IMR-90 (cell line): ENCODE data around the gene TP53I11. TPM values are rescaled to one million over a fixed set of nuclear protein-coding genes. Genes with fewer than 3 reads are reported as not detected.

Source experiments
- ATAC-seq: fragments of 200-7000 bp; cut with Tn5 transposase; 2 replicates; pipeline ENCODE4 v1.9.1; 2020; ENCODE audit warnings: low read depth, mild to moderate bottlenecking, moderate library complexity
- BruUV-seq: library from RNA; stranded (reverse); fragments of 400-500 nt; replicated peaks from 2 replicates; lab custom pipeline; 2021; lab: Mats Ljungman, UMichigan
- CTCF ChIA-PET: fragments of 300-600 bp; formaldehyde crosslinking; extraction: SDS; loops from one replicate; lab custom pipeline; 2021; ENCODE audit warnings: antibody characterized with exemption; lab: Yijun Ruan, JAX
- POLR2A ChIA-PET: fragments of 300-600 bp; sonication (Branson Sonifier 250); formaldehyde crosslinking; loops from one replicate; lab custom pipeline; 2022; ENCODE audit warnings: antibody characterized with exemption; ENCODE audit not compliant: unreplicated experiment; lab: Charles Lee
- DNase-seq: peaks from one replicate; pipeline ENCODE4 v3.0.0; 2013
- H2AFZ ChIP-seq: replicated peaks from 2 replicates; pipeline ENCODE3; 2013; ENCODE audit warnings: low read length, mild to moderate bottlenecking; ENCODE audit not compliant: poor library complexity
- H2AK5ac ChIP-seq: 2 replicates; pipeline ENCODE4 v1.6.1; 2013; ENCODE audit warnings: low read depth, low read length, inconsistent platforms
- H2AK9ac ChIP-seq: replicated peaks from 2 replicates; pipeline ENCODE3; 2013; ENCODE audit warnings: mild to moderate bottlenecking, low read depth, low read length, moderate library complexity; ENCODE audit not compliant: poor library complexity
- H2BK120ac ChIP-seq: 2 replicates; pipeline ENCODE4 v1.6.1; 2013; ENCODE audit warnings: low read depth, low read length, inconsistent platforms
- H2BK15ac ChIP-seq: 3 replicates; pipeline ENCODE4 v1.6.1; 2013; ENCODE audit warnings: low read depth, low read length, inconsistent platforms
- H2BK20ac ChIP-seq: 2 replicates; pipeline ENCODE4 v1.6.1; 2013; ENCODE audit warnings: low read depth, mild to moderate bottlenecking, inconsistent platforms, low read length, moderate library complexity
- H2BK5ac ChIP-seq: 2 replicates; pipeline ENCODE4 v1.6.1; 2013; ENCODE audit warnings: mild to moderate bottlenecking, low read depth, low read length, inconsistent platforms; ENCODE audit not compliant: poor library complexity, severe bottlenecking
- H3K14ac ChIP-seq: replicated peaks from 2 replicates; pipeline ENCODE4 v1.6.1; 2013; ENCODE audit warnings: low read depth, low read length, inconsistent platforms
- H3K18ac ChIP-seq: 2 replicates; pipeline ENCODE4 v1.6.1; 2013; ENCODE audit warnings: low read depth, low read length, control low read depth
- H3K23ac ChIP-seq: 2 replicates; pipeline ENCODE4 v1.6.1; 2013; ENCODE audit warnings: low read depth, low read length, inconsistent platforms
- H3K27ac ChIP-seq: 2 replicates; pipeline ENCODE4 v1.5.1; 2013; ENCODE audit warnings: mild to moderate bottlenecking, control low read depth, low read length; ENCODE audit not compliant: insufficient read depth
- H3K27me3 ChIP-seq: 2 replicates; pipeline ENCODE4 v1.6.1; 2013; ENCODE audit warnings: low read length; ENCODE audit not compliant: control insufficient read depth, insufficient read depth
- H3K36me3 ChIP-seq: 2 replicates; pipeline ENCODE4 v1.6.1; 2013; ENCODE audit warnings: low read length, mixed read lengths; ENCODE audit not compliant: control insufficient read depth, insufficient read depth
- H3K4ac ChIP-seq: 2 replicates; pipeline ENCODE4 v1.6.1; 2013; ENCODE audit warnings: low read depth, low read length, inconsistent platforms
- H3K4me1 ChIP-seq: 2 replicates; pipeline ENCODE4 v1.6.1; 2013; ENCODE audit warnings: low read length, mixed read lengths; ENCODE audit not compliant: control insufficient read depth, insufficient read depth
- H3K4me2 ChIP-seq: 2 replicates; pipeline ENCODE4 v1.6.1; 2013; ENCODE audit warnings: low read depth, mild to moderate bottlenecking, control low read depth, low read length, moderate library complexity
- H3K4me3 ChIP-seq: 2 replicates; pipeline ENCODE4 v1.5.1; 2013; ENCODE audit warnings: low read depth, mild to moderate bottlenecking, control low read depth, low read length, moderate library complexity; ENCODE audit not compliant: insufficient read depth
- H3K56ac ChIP-seq: 2 replicates; pipeline ENCODE4 v1.6.1; 2013; ENCODE audit warnings: low read length, inconsistent platforms; ENCODE audit not compliant: insufficient read depth; ENCODE audit errors: extremely low read depth
- H3K79me1 ChIP-seq, 2 experiments: 2 replicates each; pipeline ENCODE4 v1.6.1; 2013; ENCODE audit warnings: low read length in 2 of 2, inconsistent platforms in 1 of 2, low read depth in 1 of 2
- H3K9ac ChIP-seq: 2 replicates; pipeline ENCODE4 v1.6.1; 2013; ENCODE audit warnings: low read depth, low read length, control low read depth
- H3K9me1 ChIP-seq: 2 replicates; pipeline ENCODE4 v1.6.1; 2013; ENCODE audit warnings: low read length, inconsistent platforms; ENCODE audit not compliant: insufficient read depth
- H3K9me3 ChIP-seq: 2 replicates; pipeline ENCODE4 v1.6.1; 2013; ENCODE audit warnings: low read length; ENCODE audit not compliant: control insufficient read depth, insufficient read depth
- H4K20me1 ChIP-seq: 2 replicates; pipeline ENCODE4 v1.6.1; 2013; ENCODE audit warnings: low read length, inconsistent platforms; ENCODE audit not compliant: insufficient read depth
- H4K5ac ChIP-seq: 2 replicates; pipeline ENCODE4 v1.6.1; 2013; ENCODE audit warnings: mild to moderate bottlenecking, low read depth, low read length, control low read depth
- H4K8ac ChIP-seq, 2 experiments: 2 replicates each; pipeline ENCODE4 v1.6.1; 2013; ENCODE audit warnings: low read depth in 2 of 2, low read length in 2 of 2, control low read depth in 1 of 2, inconsistent platforms in 1 of 2
- H4K91ac ChIP-seq: 2 replicates; pipeline ENCODE4 v1.6.1; 2013; ENCODE audit warnings: low read depth, low read length, inconsistent platforms; ENCODE audit not compliant: insufficient read depth
- BHLHE40 ChIP-seq: fragments of 150-350 bp; IDR thresholded peaks from 2 replicates; pipeline ENCODE4 v1.6.1; 2016; ENCODE audit warnings: mild to moderate bottlenecking, low read depth, low read length
- CEBPB ChIP-seq: IDR thresholded peaks from 2 replicates; pipeline ENCODE4 v1.6.1; 2012; ENCODE audit warnings: low read depth, low read length, improper control_type of control experiment
- CHD1 ChIP-seq: IDR thresholded peaks from 2 replicates; pipeline ENCODE4 v1.6.1; 2012; ENCODE audit warnings: low read depth, low read length, improper control_type of control experiment
- ELK1 ChIP-seq: fragments of 150-350 bp; IDR thresholded peaks from 2 replicates; pipeline ENCODE4 v1.6.1; 2016; ENCODE audit warnings: low read depth, mild to moderate bottlenecking, low read length, moderate library complexity, borderline replicate concordance
- MAFK ChIP-seq: IDR thresholded peaks from 2 replicates; pipeline ENCODE4 v1.6.1; 2012; ENCODE audit warnings: low read depth, low read length, improper control_type of control experiment
- MAZ ChIP-seq: IDR thresholded peaks from 2 replicates; pipeline ENCODE4 v1.6.1; 2012; ENCODE audit warnings: low read depth, mild to moderate bottlenecking, low read length, improper control_type of control experiment, moderate library complexity, borderline replicate concordance
- MXI1 ChIP-seq: IDR thresholded peaks from 2 replicates; pipeline ENCODE4 v1.6.1; 2012; ENCODE audit warnings: low read depth, mild to moderate bottlenecking, low read length, moderate library complexity, borderline replicate concordance
- NFE2L2 ChIP-seq: fragments of 150-350 bp; IDR thresholded peaks from 2 replicates; pipeline ENCODE4 v1.6.1; 2016; ENCODE audit warnings: low read depth, mild to moderate bottlenecking, low read length
- POLR2A ChIP-seq: IDR thresholded peaks from 2 replicates; pipeline ENCODE4 v1.6.1; 2012; ENCODE audit warnings: mild to moderate bottlenecking, low read depth, low read length
- RCOR1 ChIP-seq: IDR thresholded peaks from 2 replicates; pipeline ENCODE4 v1.6.1; 2012; ENCODE audit warnings: mild to moderate bottlenecking, low read length, improper control_type of control experiment; ENCODE audit not compliant: insufficient replicate concordance
- SMC3 ChIP-seq: fragments of 150-350 bp; IDR thresholded peaks from 2 replicates; pipeline ENCODE4 v1.6.1; 2016; ENCODE audit warnings: low read depth, mild to moderate bottlenecking, antibody characterized with exemption, low read length, moderate library complexity
- USF2 ChIP-seq: fragments of 150-350 bp; IDR thresholded peaks from 2 replicates; pipeline ENCODE4 v1.6.1; 2017; ENCODE audit warnings: mild to moderate bottlenecking, antibody characterized with exemption, low read length, low read depth
- WGBS, 2 experiments: methylation state at CpG; one replicate each; pipeline versions ENCODE4 v1.1.5 to v1.1.7; 2013; ENCODE audit warnings: missing lambda C conversion rate in 2 of 2; ENCODE audit not compliant: insufficient read length in 1 of 2; ENCODE audit errors: extremely low coverage in 2 of 2; 5-methylcytosine and 5-hydroxymethylcytosine counted together
- dilution Hi-C: fragments of 300-500 bp; cut with HindIII; formaldehyde crosslinking; loops from one replicate; pipeline ENCODE4 v1.14.3; 2018; ENCODE audit warnings: low sequenced_read_pairs; ENCODE audit not compliant: unreplicated experiment
- in situ Hi-C: fragments of 300-500 bp; cut with MboI; formaldehyde crosslinking; loops from 3 replicates; pipeline ENCODE4 v1.14.3; 2019; ENCODE audit warnings: low sequenced_read_pairs, inconsistent platforms, mixed read lengths
- intact Hi-C: fragments of 100-400 bp; cut with micrococcal nuclease; formaldehyde crosslinking; loops from 2 replicates; pipeline ENCODE4 v1.10.0; 2022
- polyA plus RNA-seq, 3 experiments: library from polyadenylated mRNA; depleted of rRNA; stranded (reverse); fragments of >200 nt; gene quantifications; 2 replicates each; pipeline ENCODE4 v1.2.3, GENCODE V29; 2012; ENCODE audit warnings: low replicate concordance in 1 of 3
- total RNA-seq: library from RNA; depleted of rRNA; stranded (reverse); fragments of >200 nt; gene quantifications from 2 replicates; pipeline ENCODE4 v1.2.3, GENCODE V29; 2012

TP53I11 gene
- total and polyA plus RNA-seq, 2 of the 4 experiments (the other 2 are of a cell fraction), result 3.9 to 22.0 TPM

GRCh38 chr11:44883277-44883676 is 67.4 kb downstream of the TP53I11 start:
- no peaks in the 10 kb centered on the region for H3K9me1 ChIP-seq
- POLR2A ChIA-PET, result no interaction called here
- no peak overlapping the region for H2BK15ac ChIP-seq
- no peak overlapping the region for H3K18ac ChIP-seq
- no TSS peak for BruUV-seq
- H3K14ac ChIP-seq, result no peak overlapping the region
- no peak overlapping the region for H3K56ac ChIP-seq
- H3K23ac ChIP-seq, result no peak overlapping the region
- H3K36me3 ChIP-seq, result no peaks in the 10 kb centered on the region
- no peaks in the 10 kb centered on the region for H3K79me1 ChIP-seq
- no peak for ATAC-seq
- no peak overlapping the region for H2AFZ ChIP-seq
- dilution Hi-C loops, result loop anchor here (25.0 kb wide), 1 partner anchor 121 kb away; no protein-coding TSS in a partner anchor
- no peak for DNase-seq
- H3K4me2 ChIP-seq, result no peak overlapping the region
- CTCF ChIA-PET, result no interaction called here
- H4K8ac ChIP-seq, result no peak overlapping the region
- H4K20me1 ChIP-seq, result no peaks in the 10 kb centered on the region
- peaks cover 37% of the 10 kb centered on the region for H3K27me3 ChIP-seq
- no peak overlapping the region for H2AK5ac ChIP-seq
- H3K4me1 ChIP-seq, result peaks cover 11% of the 10 kb centered on the region
- H4K91ac ChIP-seq, result no peak overlapping the region
- H3K4ac ChIP-seq, result no peak overlapping the region
- H3K27ac ChIP-seq, result no peak overlapping the region
- no peak overlapping the region for H3K4me3 ChIP-seq
- no peak for TF ChIP-seq MAFK
- TF ChIP-seq POLR2A, result no peak
- TF ChIP-seq ELK1, result no peak
- no peak for TF ChIP-seq USF2
- TF ChIP-seq CHD1, result no peak
- no peak for TF ChIP-seq CEBPB
- no peak for TF ChIP-seq BHLHE40
- no peak for TF ChIP-seq MAZ
- no peak for TF ChIP-seq MXI1
- no peak for TF ChIP-seq NFE2L2
- no peak for TF ChIP-seq RCOR1
- no peak for TF ChIP-seq SMC3
- no peak overlapping the region for H4K5ac ChIP-seq
- no peak overlapping the region for H2BK20ac ChIP-seq
- no peak overlapping the region for H2BK5ac ChIP-seq
- H3K9me3 ChIP-seq, result no peaks in the 10 kb centered on the region
- no peak overlapping the region for H3K9ac ChIP-seq
- H2BK120ac ChIP-seq, result no peak overlapping the region
- no peak overlapping the region for H2AK9ac ChIP-seq
- WGBS, 2 experiments, result 86% methylated on average over 2 of the region's 6 CpGs; no CpG with 5 or more reads in 1 of the 2 experiments
- in situ Hi-C loops, result no loop called here
- intact Hi-C loops, result no loop called here
